HG03066 (cell line): ENCODE measurements around the gene CA5B.
"Not testable (repeated sequence)": the region's sequence is repeated elsewhere in the genome, so short reads cannot be mapped to it uniquely, and the experiment has no call there.

ENCODE experiments used
- ATAC-seq: cut with Tn5 transposase; IDR thresholded peaks from one replicate; pipeline ENCODE4 v1.9.1; 2021; ENCODE audit warnings: low read depth; ENCODE audit not compliant: unreplicated experiment

The CA5B gene

DNA sequence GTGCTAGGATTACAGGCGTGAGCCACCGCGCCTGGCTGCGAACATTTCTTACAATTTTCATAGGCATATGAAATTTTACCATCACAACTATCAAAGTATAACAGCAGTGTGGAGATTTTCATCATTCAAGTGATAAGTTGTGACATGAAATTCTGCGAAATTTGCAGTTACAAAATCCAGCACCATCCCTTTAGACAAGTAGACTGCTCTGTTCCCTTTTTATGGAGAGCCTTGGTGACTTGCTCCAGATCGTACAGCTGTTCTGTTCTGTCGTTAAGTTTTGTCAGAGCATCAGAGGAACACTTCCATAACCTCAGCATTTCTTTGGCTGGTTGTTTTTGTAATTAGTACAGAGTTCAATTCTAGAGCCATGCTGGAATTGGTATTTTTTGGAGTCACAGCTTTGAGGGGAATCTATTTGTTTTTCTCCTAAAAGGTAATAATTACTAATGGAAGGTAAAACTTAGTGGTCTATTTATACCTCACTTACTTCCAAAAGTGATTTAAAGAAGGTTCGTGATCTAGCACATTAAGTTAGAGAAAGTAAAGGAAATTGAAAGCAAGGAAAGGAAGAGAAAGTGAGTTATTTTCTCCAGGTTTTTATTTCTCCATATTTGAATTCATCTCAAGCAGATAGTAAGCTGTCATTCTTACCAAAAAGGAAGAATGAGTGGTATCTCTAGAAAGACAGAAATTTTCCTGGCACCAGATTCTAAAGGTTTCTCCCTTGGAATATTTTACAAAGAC lies 74.3 kb downstream of the CA5B start:
- ATAC-seq, result no peak

- no peak for ATAC-seq
These were observed 75.3 kb downstream of the CA5B start for GRCh38 chrX:15813416-15813815.

GRCh38 chrX:15814771-15815365 lies 76.8 kb downstream of the CA5B start:
- no peak for ATAC-seq

DNA sequence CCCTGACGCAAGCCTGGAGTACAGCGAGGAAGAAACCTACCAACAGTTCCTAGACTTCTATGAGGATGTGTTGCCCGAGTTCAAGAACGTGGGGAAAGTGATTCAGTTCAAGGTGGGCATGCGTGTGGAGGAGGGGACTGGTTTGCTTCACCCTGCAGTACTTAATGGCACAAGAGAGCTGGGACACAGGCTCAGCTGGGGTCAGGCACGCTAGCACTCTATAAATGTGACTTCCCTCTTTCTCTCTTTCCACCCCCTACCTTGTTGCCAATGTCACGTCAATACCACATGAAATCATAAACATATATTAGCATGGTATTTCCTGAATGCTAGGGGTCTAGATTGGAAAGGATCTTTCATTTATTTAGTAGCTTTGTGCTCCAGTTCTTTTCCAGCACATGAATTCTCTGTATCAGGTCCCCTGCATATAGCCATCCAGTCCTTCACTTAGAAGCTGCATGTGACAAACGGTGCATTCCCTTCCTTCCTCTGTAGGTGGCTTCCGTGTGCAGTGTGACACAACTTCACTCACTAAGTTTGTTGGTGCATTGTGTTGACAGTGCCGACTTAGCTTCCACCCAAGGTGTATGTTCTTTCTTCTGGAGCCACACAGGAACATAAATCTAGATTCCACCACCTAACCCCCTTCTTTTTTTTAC lies 77.8 kb downstream of the CA5B start:
- peak; percentile 73 for ATAC-seq

- ATAC-seq, result no peak
These were observed 78.4 kb downstream of the CA5B start for GRCh38 chrX:15816438-15816809.

GRCh38 chrX:15816886-15817285 lies 78.8 kb downstream of the CA5B start:
- no peak for ATAC-seq

- no peak for ATAC-seq
These were observed 82.3 kb downstream of the CA5B start for GRCh38 chrX:15820106-15821073.

DNA sequence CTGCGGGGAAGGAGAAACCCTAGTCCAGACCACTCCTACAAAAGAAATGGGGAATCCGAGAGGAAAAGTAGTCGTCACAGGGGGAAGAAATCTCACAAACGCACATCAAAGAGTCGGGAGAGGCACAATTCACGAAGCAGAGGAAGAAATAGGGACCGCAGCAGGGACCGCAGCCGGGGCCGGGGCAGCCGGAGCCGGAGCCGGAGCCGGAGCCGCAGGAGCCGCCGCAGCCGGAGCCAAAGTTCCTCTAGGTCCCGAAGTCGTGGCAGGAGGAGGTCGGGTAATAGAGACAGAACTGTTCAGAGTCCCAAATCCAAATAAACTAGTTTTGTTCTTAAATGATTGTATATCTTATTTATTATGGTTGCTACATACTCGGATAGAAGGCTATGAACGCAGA lies 84.9 kb downstream of the CA5B start:
- no peak for ATAC-seq

GRCh38 chrX:15825936-15826335 lies 87.9 kb downstream of the CA5B start:
- no peak for ATAC-seq

DNA sequence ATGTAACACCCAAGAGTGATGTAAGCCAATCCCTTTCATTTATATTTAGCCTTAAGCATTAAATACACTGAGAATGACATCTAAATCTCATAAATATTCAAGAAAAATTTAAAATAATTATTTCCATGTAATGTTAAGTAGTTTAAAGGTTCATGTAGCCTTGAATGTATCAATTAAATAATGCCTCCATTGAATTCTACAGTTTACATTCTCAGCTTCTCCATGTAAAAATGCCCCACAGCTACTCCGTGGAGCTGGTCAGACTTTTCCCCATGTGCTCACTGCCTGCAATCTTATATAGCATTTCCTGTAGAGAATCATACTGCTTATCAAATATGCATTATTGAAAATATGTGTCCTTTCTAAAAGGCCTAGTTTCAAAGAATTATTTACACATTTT lies 91.1 kb downstream of the CA5B start:
- ATAC-seq, result no peak

GRCh38 chrX:15831347-15831746 lies 93.3 kb downstream of the CA5B start:
- not testable (repeated sequence) for ATAC-seq

- ATAC-seq, result no peak
These were observed 96.0 kb downstream of the CA5B start for GRCh38 chrX:15834053-15834452.

DNA sequence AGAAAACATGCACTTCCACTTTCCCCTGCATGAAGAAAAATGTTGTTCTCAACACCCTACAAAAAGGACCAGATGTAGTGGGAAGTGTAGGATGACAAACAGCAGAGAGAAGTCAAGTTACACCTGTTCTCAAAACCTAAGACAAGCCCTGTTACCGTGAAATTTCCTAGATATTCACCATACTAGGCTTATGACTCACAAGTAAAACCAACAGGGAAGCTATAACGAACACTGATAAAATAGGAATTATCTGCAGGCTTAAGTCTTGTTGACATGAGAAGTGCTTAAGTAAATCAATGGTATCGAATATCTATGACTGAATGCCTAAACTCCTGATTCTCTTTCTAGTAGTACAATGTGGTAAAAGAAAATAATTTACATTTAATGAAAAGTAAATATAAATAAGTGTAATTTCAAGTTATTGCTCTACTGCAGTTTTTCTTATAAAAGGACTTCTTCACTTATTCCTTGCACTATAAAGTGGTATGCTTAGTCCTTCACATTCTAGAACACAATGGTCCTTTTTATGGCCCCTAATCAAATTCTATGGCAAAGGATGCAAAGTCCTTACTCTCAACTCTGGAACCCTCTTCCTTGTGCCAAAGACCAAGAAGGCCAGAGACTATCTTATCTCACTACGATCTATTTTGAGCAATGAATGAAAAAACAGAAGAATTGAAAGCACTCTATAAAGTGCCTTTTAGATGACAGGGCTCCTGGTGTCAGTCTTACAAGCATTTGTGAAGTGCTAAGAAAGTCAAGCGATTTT lies 96.9 kb downstream of the CA5B start:
- ATAC-seq, result no peak
